WTC11 (cell line): ENCODE data around the gene MLF2.

ENCODE experiments used
- CDX4 ChIP-seq: fragments of 250-450 bp; sonication (Bioruptor Pico); IDR thresholded peaks from 2 replicates; pipeline ENCODE4 v1.9.0; 2021; ENCODE audit warnings: moderate library complexity, mild to moderate bottlenecking, inconsistent platforms, borderline replicate concordance
- CREB1 ChIP-seq: sonication (generic); formaldehyde crosslinking; IDR thresholded peaks from 2 replicates; pipeline ENCODE4 v1.8.0; 2023; ENCODE audit warnings: mild to moderate bottlenecking, missing genetic modification reagents
- CTCF ChIP-seq: fragments of 200-600 bp; IDR thresholded peaks from 2 replicates; pipeline ENCODE4 v1.8.0; 2022; ENCODE audit warnings: antibody characterized with exemption
- E2F5 ChIP-seq: sonication (generic); formaldehyde crosslinking; IDR thresholded peaks from 2 replicates; pipeline ENCODE4 v1.8.1; 2022; ENCODE audit warnings: mild to moderate bottlenecking, moderate library complexity, missing genetic modification reagents
- FOXP4 ChIP-seq: sonication (generic); formaldehyde crosslinking; IDR thresholded peaks from 2 replicates; pipeline ENCODE4 v1.8.0; 2022; ENCODE audit warnings: mild to moderate bottlenecking, missing genetic modification reagents
- KAT7 ChIP-seq: sonication (generic); formaldehyde crosslinking; IDR thresholded peaks from 2 replicates; pipeline ENCODE4 v1.8.1; 2023; ENCODE audit warnings: missing genetic modification reagents, mild to moderate bottlenecking, borderline replicate concordance
- NFYB ChIP-seq: sonication (generic); formaldehyde crosslinking; conservative IDR thresholded peaks from 2 replicates; pipeline ENCODE4 v1.8.0; 2022; ENCODE audit warnings: low read depth, missing genetic modification reagents
- SP1 ChIP-seq: sonication (generic); formaldehyde crosslinking; conservative IDR thresholded peaks from 2 replicates; pipeline ENCODE4 v1.8.1; 2022; ENCODE audit warnings: missing genetic modification reagents
- TCF7 ChIP-seq: sonication (generic); formaldehyde crosslinking; IDR thresholded peaks from 2 replicates; pipeline ENCODE4 v1.8.0; 2022; ENCODE audit warnings: mild to moderate bottlenecking, low read depth, missing genetic modification reagents, moderate library complexity
- USF2 ChIP-seq: sonication (generic); formaldehyde crosslinking; IDR thresholded peaks from 2 replicates; pipeline ENCODE4 v1.8.1; 2023; ENCODE audit warnings: mild to moderate bottlenecking, missing genetic modification reagents, moderate library complexity
- ZNF423 ChIP-seq: fragments of 250-450 bp; sonication (Bioruptor Pico); IDR thresholded peaks from 2 replicates; pipeline ENCODE4 v2.1.2; 2022; ENCODE audit warnings: mild to moderate bottlenecking, moderate library complexity
- TF ChIP-seq, protein P1 (sequence below): fragments of 250-450 bp; sonication (Bioruptor Pico); IDR thresholded peaks from 2 replicates; pipeline ENCODE4 v2.1.2; 2022; ENCODE audit warnings: mild to moderate bottlenecking, moderate library complexity

GRCh38 chr12:6768437-6768914 is 15.5 kb upstream of the MLF2 start:
- TF ChIP-seq CREB1 (CRISPR knock-in tag), result no peak
- no peak for TF ChIP-seq ZNF423
- no peak for TF ChIP-seq CTCF
- TF ChIP-seq CDX4, result no peak
- TF ChIP-seq, protein P1, sequence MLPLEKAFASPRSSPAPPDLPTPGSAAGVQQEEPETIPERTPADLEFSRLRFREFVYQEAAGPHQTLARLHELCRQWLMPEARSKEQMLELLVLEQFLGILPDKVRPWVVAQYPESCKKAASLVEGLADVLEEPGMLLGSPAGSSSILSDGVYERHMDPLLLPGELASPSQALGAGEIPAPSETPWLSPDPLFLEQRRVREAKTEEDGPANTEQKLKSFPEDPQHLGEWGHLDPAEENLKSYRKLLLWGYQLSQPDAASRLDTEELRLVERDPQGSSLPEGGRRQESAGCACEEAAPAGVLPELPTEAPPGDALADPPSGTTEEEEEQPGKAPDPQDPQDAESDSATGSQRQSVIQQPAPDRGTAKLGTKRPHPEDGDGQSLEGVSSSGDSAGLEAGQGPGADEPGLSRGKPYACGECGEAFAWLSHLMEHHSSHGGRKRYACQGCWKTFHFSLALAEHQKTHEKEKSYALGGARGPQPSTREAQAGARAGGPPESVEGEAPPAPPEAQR (CRISPR knock-in tag), result no peak
- TF ChIP-seq TCF7 (CRISPR knock-in tag), result no peak
- TF ChIP-seq SP1 (CRISPR knock-in tag), result 0 out of 2 replicates have a peak, but pooled peaks have one; percentile 21
- no peak for TF ChIP-seq NFYB (CRISPR knock-in tag)
- no peak; the same call in 1 of the 2 replicates for TF ChIP-seq FOXP4 (CRISPR knock-in tag)
- TF ChIP-seq KAT7 (CRISPR knock-in tag), result no peak
- no peak for TF ChIP-seq E2F5 (CRISPR knock-in tag)
- TF ChIP-seq USF2 (CRISPR knock-in tag), result no peak; the same call in 1 of the 2 replicates
